Upper lobe of left lung (tissue), 4 donors: ENCODE measurements around the gene KMO.

Experiments used
- CTCF ChIP-seq, 6 experiments: fragments of 450-650 bp in 4 of 6; fragments of 200-600 bp in 2 of 6; sonication (generic) in 2 of 6; IDR thresholded peaks; one replicate each; pipeline ENCODE4 v1.5.1; 2016 to 2019; ENCODE audit warnings: antibody characterized with exemption in 6 of 6
- EP300 ChIP-seq, 4 donors: sonication (generic); formaldehyde crosslinking; IDR thresholded peaks; one replicate each; pipeline ENCODE4 v1.5.1; 2017; ENCODE audit warnings: antibody characterized with exemption in 4 of 4, control low read depth in 2 of 4
- POLR2A ChIP-seq, 4 donors: fragments of 450-650 bp; IDR thresholded peaks; one replicate each; pipeline ENCODE4 v1.5.1; 2016 to 2017; ENCODE audit warnings: antibody characterized with exemption in 4 of 4, mild to moderate bottlenecking in 2 of 4

GRCh38 chr1:241607497-241607896, 75.3 kb downstream of the KMO start:
- no peak for TF ChIP-seq CTCF (IDR thresholded peaks at IDR 0.05)
- TF ChIP-seq POLR2A (IDR thresholded peaks at IDR 0.05) = no peak
- no peak for TF ChIP-seq EP300 (IDR thresholded peaks at IDR 0.05)
